K562 (cell line): ENCODE results near the gene DAB1.

ENCODE experiments used
- FOXJ3 ChIP-seq: sonication (generic); formaldehyde crosslinking; IDR thresholded peaks from 2 replicates; pipeline ENCODE4 v1.4.0; 2020; ENCODE audit warnings: mild to moderate bottlenecking, missing genetic modification reagents
- FOXK2 ChIP-seq, 2 experiments: fragments of 450-650 bp; IDR thresholded peaks in 1 of 2; conservative IDR thresholded peaks in 1 of 2; 2 replicates each; pipeline ENCODE4 v1.6.1; 2016; ENCODE audit warnings: low read depth in 2 of 2, mild to moderate bottlenecking in 1 of 2
- NUFIP1 ChIP-seq: fragments of 450-650 bp; IDR thresholded peaks from 2 replicates; pipeline ENCODE4 v1.6.1; 2018; ENCODE audit not compliant: partially characterized antibody
- SIN3A ChIP-seq, 2 experiments: fragments of 150-350 bp in 1 of 2; IDR thresholded peaks; 2 replicates each; pipeline ENCODE4 v1.6.1; 2011 to 2016; ENCODE audit warnings: borderline replicate concordance in 2 of 2, low read depth in 2 of 2, low read length in 2 of 2, mild to moderate bottlenecking in 2 of 2, moderate library complexity in 2 of 2; ENCODE audit not compliant: control insufficient read depth in 1 of 2
- U2AF2 ChIP-seq: fragments of 200-400 bp; formaldehyde crosslinking; optimal IDR thresholded peaks from 2 replicates; pipeline ENCODE3; 2017; ENCODE audit warnings: low read depth, mild to moderate bottlenecking, low read length
- TF ChIP-seq, protein P1 (sequence below): sonication (generic); formaldehyde crosslinking; IDR thresholded peaks from 2 replicates; pipeline ENCODE4 v1.5.0; 2020; ENCODE audit warnings: missing genetic modification reagents

DNA sequence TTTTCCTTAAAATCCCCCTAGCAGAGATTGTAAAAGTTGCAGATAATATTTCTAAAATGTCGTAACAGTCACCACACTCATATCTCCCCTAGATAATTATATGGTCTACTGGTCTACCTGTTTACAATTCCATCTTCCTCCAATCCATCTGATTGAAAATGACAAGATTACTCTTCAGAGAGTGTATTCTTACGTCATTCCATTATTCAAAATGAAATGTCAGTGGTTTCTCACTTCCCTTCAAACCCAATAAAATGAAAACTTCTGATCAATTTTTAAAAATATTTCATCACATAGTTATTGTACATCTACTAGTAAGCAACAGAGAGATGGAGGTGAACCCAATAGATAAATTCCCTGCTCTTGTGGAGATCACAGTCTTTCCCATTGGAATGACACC lies 255.9 kb downstream of the DAB1 start:
- TF ChIP-seq, protein P1, sequence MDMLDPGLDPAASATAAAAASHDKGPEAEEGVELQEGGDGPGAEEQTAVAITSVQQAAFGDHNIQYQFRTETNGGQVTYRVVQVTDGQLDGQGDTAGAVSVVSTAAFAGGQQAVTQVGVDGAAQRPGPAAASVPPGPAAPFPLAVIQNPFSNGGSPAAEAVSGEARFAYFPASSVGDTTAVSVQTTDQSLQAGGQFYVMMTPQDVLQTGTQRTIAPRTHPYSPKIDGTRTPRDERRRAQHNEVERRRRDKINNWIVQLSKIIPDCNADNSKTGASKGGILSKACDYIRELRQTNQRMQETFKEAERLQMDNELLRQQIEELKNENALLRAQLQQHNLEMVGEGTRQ (CRISPR knock-in tag), result no peak
- TF ChIP-seq FOXK2 (conservative IDR thresholded peaks at IDR 0.05 in 1 of 2, IDR thresholded peaks at IDR 0.05 in 1 of 2; ENCODE audit: low read depth in 2 of 2) (no peak), SIN3A (IDR thresholded peaks at IDR 0.05; ENCODE audit: borderline replicate concordance in 2 of 2, control insufficient read depth in 1 of 2, low read depth in 2 of 2, low read length in 2 of 2) (no peak), NUFIP1 (no peak), U2AF2 (no peak), FOXJ3 (no peak)
